H1 (cell line): ENCODE measurements around the gene MT1B. TPM values are rescaled to one million over a fixed set of nuclear protein-coding genes. Genes with fewer than 3 reads are reported as not detected.

ENCODE experiments used
- EGR1 ChIP-seq: IDR thresholded peaks from 2 replicates; pipeline ENCODE4 v1.6.1; 2011; ENCODE audit warnings: low read depth, low read length, borderline replicate concordance
- RAD21 ChIP-seq, 2 experiments: IDR thresholded peaks in 1 of 2; conservative IDR thresholded peaks in 1 of 2; 2 replicates each; pipeline ENCODE4 v1.6.1; 2011; ENCODE audit warnings: low read depth in 2 of 2, low read length in 2 of 2, improper control_type of control experiment in 1 of 2, inconsistent platforms in 1 of 2, mild to moderate bottlenecking in 1 of 2, moderate library complexity in 1 of 2
- RFX5 ChIP-seq: IDR thresholded peaks from 2 replicates; pipeline ENCODE4 v1.6.1; 2011; ENCODE audit warnings: low read depth, low read length, improper control_type of control experiment, borderline replicate concordance
- SRF ChIP-seq: IDR thresholded peaks from 2 replicates; pipeline ENCODE4 v1.6.1; 2011; ENCODE audit warnings: mild to moderate bottlenecking, low read depth, low read length, moderate library complexity
- SUZ12 ChIP-seq: fragments of 200-600 bp; sonication (generic); IDR thresholded peaks from 2 replicates; pipeline ENCODE4 v1.6.1; 2012; ENCODE audit warnings: mild to moderate bottlenecking, inconsistent platforms, low read length, moderate library complexity, mixed read lengths
- TCF12 ChIP-seq: IDR thresholded peaks from 2 replicates; pipeline ENCODE4 v1.6.1; 2011; ENCODE audit warnings: low read depth, mild to moderate bottlenecking, low read length
- TEAD4 ChIP-seq: IDR thresholded peaks from 2 replicates; pipeline ENCODE4 v1.6.1; 2012; ENCODE audit warnings: low read depth, low read length, inconsistent platforms, mixed read lengths
- polyA plus RNA-seq, 7 experiments: library from polyadenylated mRNA; depleted of rRNA in 3 of 7; stranded (reverse) in 5 of 7; unstranded in 2 of 7; fragments of >200 nt in 5 of 7; fragments of 200-250 nt in 2 of 7; gene quantifications; 1 replicate in 5 of 7; 2 replicates in 1 of 7; 4 replicates in 1 of 7; pipeline versions ENCODE4 v1.2.1 to v1.2.3, GENCODE V29; 2011 to 2013; ENCODE audit warnings: missing spikeins in 2 of 7, mixed read lengths in 2 of 7
- total RNA-seq: library from RNA; stranded (reverse); fragmentation: NEBNext Ultra II Directional; extraction: Animal tissue kit (Norgen Biotek cat#: 25700); gene quantifications from 2 replicates; pipeline ENCODE4 v1.2.1, GENCODE V29; 2021

The MT1B gene
- total and polyA plus RNA-seq, 2 of the 8 experiments (the other 6 are each of a cell fraction or from before 2014, with no cell fraction given), result not detected

- TF ChIP-seq SRF, result no peak
- no peak for TF ChIP-seq TCF12
- no peak for TF ChIP-seq RFX5
- TF ChIP-seq RAD21 (IDR thresholded peaks at IDR 0.05 in 1 of 2, conservative IDR thresholded peaks at IDR 0.05 in 1 of 2; ENCODE audit: low read depth in 2 of 2, low read length in 2 of 2), result no peak
- TF ChIP-seq EGR1, result no peak
- no peak for TF ChIP-seq SUZ12
- TF ChIP-seq TEAD4, result no peak
These were observed 46.7 kb upstream of the MT1B start (continued) for GRCh38 chr16:56604966-56605365.
